K562 (cell line): ENCODE measurements around the gene VEGFA. TPM values are rescaled to one million over a fixed set of nuclear protein-coding genes. Genes with fewer than 3 reads are reported as not detected.

Experiments used
- ATAC-seq: fragments of 200-7000 bp; cut with Tn5 transposase; 3 replicates; pipeline ENCODE4 v1.9.1; 2020; ENCODE audit warnings: moderate library complexity
- BruUV-seq: library from RNA; stranded (reverse); fragments of 400-500 nt; replicated peaks from 2 replicates; lab custom pipeline; 2021; lab: Mats Ljungman, UMichigan
- CTCF ChIA-PET: fragments of 300-600 bp; formaldehyde crosslinking; extraction: SDS; loops from one replicate; lab custom pipeline; 2021; ENCODE audit warnings: low intra/inter-chr PET ratio; lab: Yijun Ruan, JAX
- POLR2A ChIA-PET: fragments of 300-600, 350-650 bp; sonication (Branson Sonifier 250); formaldehyde crosslinking; extraction: SDS; loops from one replicate; lab custom pipeline; 2021; ENCODE audit warnings: antibody characterized with exemption, inconsistent platforms; lab: Yijun Ruan, JAX
- DNase-seq, 4 experiments: peaks; one replicate each; pipeline versions ENCODE4 v3.0.0 to v3.0.0-alpha.2; 2011 to 2018; ENCODE audit warnings: low spot score in 3 of 4, mixed read lengths in 3 of 4; ENCODE audit errors: extremely low read depth in 1 of 4
- FAIRE-seq: peaks from 2 replicates; lab custom pipeline; 2011; peaks lifted over from hg19 to GRCh38; lab: Jason Lieb, UNC
- H2AFZ ChIP-seq: 2 replicates; pipeline ENCODE4 v1.6.0; 2011; ENCODE audit warnings: low read depth, low read length, control low read depth, inconsistent platforms
- H3K27ac ChIP-seq: fragments of 200-600 bp; 3 replicates; pipeline ENCODE4 v1.8.0; 2011; ENCODE audit warnings: low read depth, mild to moderate bottlenecking, control low read depth, inconsistent platforms, low read length, moderate library complexity, mixed read lengths; ENCODE audit errors: extremely low read depth
- H3K27me3 ChIP-seq, 2 experiments: fragments of 300-600 bp in 1 of 2; 2 replicates in 1 of 2; 3 replicates in 1 of 2; pipeline versions ENCODE4 v1.6.0 to v1.8.0; 2011; ENCODE audit warnings: inconsistent platforms in 2 of 2, low read length in 2 of 2, mild to moderate bottlenecking in 1 of 2, mixed read lengths in 1 of 2, moderate library complexity in 1 of 2; ENCODE audit not compliant: control insufficient read depth in 2 of 2, insufficient read depth in 2 of 2
- H3K36me3 ChIP-seq: fragments of 300-600 bp; 3 replicates; pipeline ENCODE4 v1.8.0; 2011; ENCODE audit warnings: mild to moderate bottlenecking, low read length, inconsistent platforms; ENCODE audit not compliant: control insufficient read depth, insufficient read depth
- H3K4me1 ChIP-seq, 2 experiments: fragments of 200-600 bp in 1 of 2; replicated peaks in 1 of 2; 2 replicates in 1 of 2; 3 replicates in 1 of 2; pipeline versions ENCODE4 v1.5.1 to v1.8.0; 2011; ENCODE audit warnings: inconsistent platforms in 2 of 2, low read length in 2 of 2, mild to moderate bottlenecking in 1 of 2, mixed read lengths in 1 of 2, moderate library complexity in 1 of 2; ENCODE audit not compliant: control insufficient read depth in 2 of 2, insufficient read depth in 2 of 2
- H3K4me2 ChIP-seq: 2 replicates; pipeline ENCODE4 v1.6.1; 2011; ENCODE audit warnings: low read length, control low read depth, inconsistent platforms, mixed read lengths; ENCODE audit not compliant: insufficient read depth
- H3K4me3 ChIP-seq: fragments of 200-600 bp; sonication (generic), shearing (Covaris generic); 2 replicates; pipeline ENCODE4 v1.5.1; 2016; ENCODE audit warnings: control low read depth, inconsistent platforms
- H3K79me2 ChIP-seq: fragments of 200-600 bp; 3 replicates; pipeline ENCODE4 v1.8.0; 2011; ENCODE audit warnings: low read length, inconsistent platforms; ENCODE audit not compliant: control insufficient read depth, insufficient read depth
- H3K9ac ChIP-seq, 2 experiments: 2 replicates each; pipeline versions ENCODE4 v1.6.0 to v1.6.1; 2011; ENCODE audit warnings: low read depth in 2 of 2, low read length in 2 of 2, control low read depth in 1 of 2, inconsistent platforms in 1 of 2, mild to moderate bottlenecking in 1 of 2, mixed read lengths in 1 of 2; ENCODE audit not compliant: insufficient read depth in 1 of 2
- H3K9me1 ChIP-seq: one replicate; pipeline ENCODE4 v1.6.0; 2011; ENCODE audit warnings: inconsistent platforms, mild to moderate bottlenecking, low read length, moderate library complexity; ENCODE audit not compliant: control insufficient read depth, insufficient read depth
- H3K9me3 ChIP-seq: replicated peaks from 2 replicates; pipeline ENCODE4 v1.5.1; 2011; ENCODE audit warnings: low read depth, low read length, inconsistent platforms; ENCODE audit not compliant: control insufficient read depth, insufficient read depth
- H4K20me1 ChIP-seq: replicated peaks from 2 replicates; pipeline ENCODE4 v1.6.1; 2011; ENCODE audit warnings: low read length, inconsistent platforms, mixed read lengths; ENCODE audit not compliant: control insufficient read depth, insufficient read depth
- BRCA1 ChIP-seq, 2 experiments: fragments of 450-650 bp in 1 of 2; sonication (generic) in 1 of 2; formaldehyde crosslinking in 1 of 2; IDR thresholded peaks; 2 replicates each; pipeline versions ENCODE4 v1.5.0 to v1.6.1; 2017 to 2020; ENCODE audit warnings: mild to moderate bottlenecking in 1 of 2, missing genetic modification reagents in 1 of 2
- DDX20 ChIP-seq: fragments of 450-650 bp; IDR thresholded peaks from 2 replicates; pipeline ENCODE4 v1.6.1; 2016; ENCODE audit warnings: missing genetic modification characterization, low read depth, mild to moderate bottlenecking, missing compliant biosample characterization, moderate library complexity
- EGR1 ChIP-seq: fragments of 450-650 bp; conservative IDR thresholded peaks from 2 replicates; pipeline ENCODE4 v1.6.1; 2017; ENCODE audit warnings: mild to moderate bottlenecking
- ELF4 ChIP-seq: fragments of 450-650 bp; formaldehyde crosslinking; IDR thresholded peaks from 2 replicates; pipeline ENCODE4 v1.4.0; 2022; ENCODE audit warnings: missing genetic modification characterization
- NR3C1 ChIP-seq: sonication (generic); formaldehyde crosslinking; IDR thresholded peaks from 2 replicates; pipeline ENCODE4 v1.8.1; 2022; ENCODE audit warnings: missing genetic modification reagents
- ZFPM2 ChIP-seq: fragments of 250-450 bp; sonication (Bioruptor Pico); IDR thresholded peaks from 2 replicates; pipeline ENCODE4 v1.5.1; 2022; ENCODE audit warnings: mild to moderate bottlenecking
- ZNF134 ChIP-seq: fragments of 250-450 bp; sonication (Bioruptor Pico); conservative IDR thresholded peaks from 2 replicates; pipeline ENCODE4 v1.4.0; 2020
- ZNF282 ChIP-seq: sonication (generic); formaldehyde crosslinking; IDR thresholded peaks from 2 replicates; pipeline ENCODE4 v1.8.1; 2023; ENCODE audit warnings: missing genetic modification reagents
- WGBS: fragments of 100-300 bp; shearing (Covaris generic); methylation state at CpG from one replicate; pipeline ENCODE4 v1.1.6; 2016; ENCODE audit warnings: low coverage, mixed read lengths; ENCODE audit not compliant: insufficient coverage; ENCODE audit errors: missing lambda C conversion rate; 5-methylcytosine and 5-hydroxymethylcytosine counted together
- in situ Hi-C: fragments of 300-500 bp; cut with MboI; formaldehyde crosslinking; loops from 4 replicates; pipeline ENCODE4 v1.15.0; 2018; ENCODE audit warnings: inconsistent platforms, mixed read lengths
- intact Hi-C: fragments of 100-400 bp; cut with micrococcal nuclease; formaldehyde crosslinking; loops from 2 replicates; pipeline ENCODE4 v1.14.2; 2022
- polyA plus RNA-seq, 8 experiments: library from polyadenylated mRNA; depleted of rRNA in 4 of 8; stranded (reverse) in 5 of 8; unstranded in 3 of 8; fragments of >200 nt; fragmentation: Nextera tagmentation in 2 of 8; fragmentation: Illumina TruSeq in 1 of 8; extraction: Ambion mirVana in 2 of 8; extraction: Trizol in 1 of 8; gene quantifications; 2 replicates each; pipeline versions ENCODE4 v1.2.1 to v1.2.3, GENCODE V29; 2011 to 2014; ENCODE audit warnings: inconsistent platforms in 1 of 8, missing spikeins in 1 of 8
- total RNA-seq, 7 experiments: library from RNA; depleted of rRNA in 6 of 7; stranded (reverse); fragments of >200 nt in 6 of 7; fragmentation: Illumina TruSeq in 2 of 7; extraction: Trizol in 2 of 7; gene quantifications; 2 replicates each; pipeline versions ENCODE4 v1.2.1 to v1.2.3, GENCODE V29; 2011 to 2021; ENCODE audit warnings: low replicate concordance in 1 of 7
- TF ChIP-seq, protein P1 (sequence below): fragments of 450-650 bp; formaldehyde crosslinking; IDR thresholded peaks from 2 replicates; pipeline ENCODE4 v1.4.0; 2020; ENCODE audit warnings: mild to moderate bottlenecking, moderate library complexity

VEGFA gene
- total and polyA plus RNA-seq, 9 of the 15 experiments (the other 6 are each of a cell fraction or from before 2014, with no cell fraction given), result 14.0 to 271 (median 124) TPM

DNA sequence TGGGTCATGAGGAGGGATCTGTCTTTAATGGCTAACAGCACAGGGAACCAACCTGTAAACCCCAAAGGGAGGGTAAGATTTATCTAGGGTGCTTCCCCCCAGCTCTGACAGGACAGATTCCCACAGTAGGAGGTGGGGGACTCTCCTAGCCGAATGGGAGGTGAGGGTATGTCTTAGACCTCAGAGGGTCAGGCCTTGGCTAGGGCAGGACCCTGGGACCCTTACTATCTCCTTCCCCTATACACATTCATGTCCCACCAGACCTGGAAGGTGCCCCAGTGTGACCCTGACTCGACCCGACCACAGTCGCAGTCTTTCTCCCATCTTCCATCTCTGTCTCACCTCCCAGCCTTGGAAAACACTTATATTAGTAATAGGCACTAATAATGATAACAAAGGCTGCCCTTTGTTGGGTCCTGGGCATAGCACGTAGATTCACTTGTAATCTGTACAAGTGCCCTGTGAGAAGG, 36.8 kb downstream of the VEGFA start:
- H4K20me1 ChIP-seq, result peaks cover 9% of the 10 kb centered on the region
- H3K9me3 ChIP-seq, result no peaks in the 10 kb centered on the region
- H2AFZ ChIP-seq, result no peak overlapping the region
- CTCF ChIA-PET, result interaction anchor here (0.5 kb wide), 1 partner anchor 1221 kb away, joined by 3 read pairs; no protein-coding TSS in a partner anchor
- H3K4me3 ChIP-seq, result no peak overlapping the region
- no peaks in the 10 kb centered on the region for H3K27me3 ChIP-seq
- ATAC-seq (no peak), DNase-seq (no peak), FAIRE-seq (no peak)
- H3K9me1 ChIP-seq, result peaks cover 2% of the 10 kb centered on the region
- H3K4me1 ChIP-seq, result peaks cover 30 to 40% of the 10 kb centered on the region in 2 experiments
- H3K79me2 ChIP-seq, result no peaks in the 10 kb centered on the region
- H3K27ac ChIP-seq, result no peak overlapping the region
- intact Hi-C loops (loop anchor here (2.0 kb wide), 1 partner anchor 20 kb away; no protein-coding TSS in a partner anchor), in situ Hi-C loops (no loop called here)
- no TSS peak for BruUV-seq
- WGBS, result 31% methylated on average over 5 of the region's 5 CpGs
- H3K4me2 ChIP-seq, result no peak overlapping the region
- POLR2A ChIA-PET, result interaction anchor here (0.5 to 2.7 kb wide), 17 partner anchors 10 to 273 kb away, joined by 3 to 13 read pairs (median 4); partner anchors contain the start of gene VEGFA
- TF ChIP-seq ZNF282, result no peak
- no peak for TF ChIP-seq EGR1
- TF ChIP-seq ELF4 (CRISPR knock-in tag), result no peak
- TF ChIP-seq DDX20 (tag), result no peak
- TF ChIP-seq, protein P1, sequence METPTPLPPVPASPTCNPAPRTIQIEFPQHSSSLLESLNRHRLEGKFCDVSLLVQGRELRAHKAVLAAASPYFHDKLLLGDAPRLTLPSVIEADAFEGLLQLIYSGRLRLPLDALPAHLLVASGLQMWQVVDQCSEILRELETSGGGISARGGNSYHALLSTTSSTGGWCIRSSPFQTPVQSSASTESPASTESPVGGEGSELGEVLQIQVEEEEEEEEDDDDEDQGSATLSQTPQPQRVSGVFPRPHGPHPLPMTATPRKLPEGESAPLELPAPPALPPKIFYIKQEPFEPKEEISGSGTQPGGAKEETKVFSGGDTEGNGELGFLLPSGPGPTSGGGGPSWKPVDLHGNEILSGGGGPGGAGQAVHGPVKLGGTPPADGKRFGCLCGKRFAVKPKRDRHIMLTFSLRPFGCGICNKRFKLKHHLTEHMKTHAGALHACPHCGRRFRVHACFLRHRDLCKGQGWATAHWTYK (CRISPR knock-in tag), result no peak
- no peak for TF ChIP-seq NR3C1 (CRISPR knock-in tag)
- TF ChIP-seq ZNF134 (CRISPR knock-in tag), result no peak
- TF ChIP-seq BRCA1 (IDR thresholded peaks at IDR 0.05), result no peak
- 0 out of 2 replicates have a peak, but pooled peaks have one; percentile 64 for TF ChIP-seq BRCA1 (CRISPR knock-in tag; IDR thresholded peaks at IDR 0.05)
- TF ChIP-seq ZFPM2 (CRISPR knock-in tag), result no peak
- no peaks in the 10 kb centered on the region for H3K36me3 ChIP-seq
- no peak overlapping the region; a peak in 1 of 4 replicates for H3K9ac ChIP-seq
